Activated effector memory CD4-positive, alpha-beta T cell treated with Interleukin-2 at 50 U/mL for 16 hours (primary cell): ENCODE results near the gene EVPLL.
"Not testable (repeated sequence)": the region's sequence is repeated elsewhere in the genome, so short reads cannot be mapped to it uniquely, and the experiment has no call there.

Source experiments
- DNase-seq: peaks from one replicate; pipeline ENCODE4 v3.0.0-alpha.2; 2020

The EVPLL gene

GRCh38 chr17:18425593-18425992 lies 48.0 kb downstream of the EVPLL start:
- not testable (repeated sequence) for DNase-seq

- DNase-seq: not testable (repeated sequence)
These were observed 49.1 kb downstream of the EVPLL start for GRCh38 chr17:18426639-18427038.

GRCh38 chr17:18432206-18432605 lies 54.6 kb downstream of the EVPLL start:
- not testable (repeated sequence) for DNase-seq
